Uterus (tissue), 2 donors: Measurements from ENCODE around the gene NLE1.

Source experiments
- CTCF ChIP-seq, 4 experiments: fragments of 200-600 bp in 2 of 4; fragments of 450-650 bp in 2 of 4; sonication (generic) in 2 of 4; IDR thresholded peaks; one replicate each; pipeline ENCODE4 v1.5.1; 2016 to 2019; ENCODE audit warnings: antibody characterized with exemption in 4 of 4, mild to moderate bottlenecking in 2 of 4, moderate library complexity in 1 of 4
- POLR2A ChIP-seq, 2 donors: fragments of 450-650 bp; IDR thresholded peaks; one replicate each; pipeline ENCODE4 v1.6.1; 2016; ENCODE audit warnings: antibody characterized with exemption in 2 of 2, mild to moderate bottlenecking in 1 of 2, moderate library complexity in 1 of 2

- TF ChIP-seq CTCF (IDR thresholded peaks at IDR 0.05) (no peak), POLR2A (IDR thresholded peaks at IDR 0.05) (no peak)
These were observed 34.8 kb upstream of the NLE1 start for GRCh38 chr17:35176897-35177296.
